Upper lobe of left lung (tissue), 4 donors: ENCODE results near the gene ATG9B.

Experiments
- POLR2A ChIP-seq, 4 donors: fragments of 450-650 bp; IDR thresholded peaks; one replicate each; pipeline ENCODE4 v1.5.1; 2016 to 2017; ENCODE audit warnings: antibody characterized with exemption in 4 of 4, mild to moderate bottlenecking in 2 of 4
- POLR2AphosphoS5 ChIP-seq, 2 donors: sonication (generic); formaldehyde crosslinking; IDR thresholded peaks; one replicate each; pipeline ENCODE4 v1.5.1; 2017; ENCODE audit warnings: antibody characterized with exemption in 2 of 2
- TF ChIP-seq, protein P1 (sequence below), 6 experiments: fragments of 450-650 bp in 4 of 6; fragments of 200-600 bp in 2 of 6; sonication (generic) in 2 of 6; IDR thresholded peaks; one replicate each; pipeline ENCODE4 v1.5.1; 2016 to 2019; ENCODE audit warnings: antibody characterized with exemption in 6 of 6

DNA sequence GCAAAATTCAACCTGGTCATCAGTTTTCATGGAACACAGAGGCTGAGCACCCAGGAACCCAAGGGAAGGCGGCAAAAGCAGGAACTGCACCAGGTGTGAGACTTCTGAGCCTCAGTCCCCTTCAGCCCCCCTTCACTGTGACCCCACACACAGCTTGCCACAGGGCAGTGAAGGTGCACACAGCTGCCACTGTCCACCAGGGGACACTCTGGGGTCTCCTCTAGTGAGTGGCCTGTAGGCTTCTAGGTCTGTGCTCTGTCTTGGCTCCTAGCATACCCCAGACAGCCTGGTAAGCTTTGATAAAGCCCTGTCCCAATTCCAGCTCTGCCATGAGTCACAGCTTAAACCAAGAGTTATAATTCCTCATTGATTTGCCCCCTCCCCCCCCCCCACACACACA lies 58.3 kb downstream of the ATG9B start:
- TF ChIP-seq POLR2A (IDR thresholded peaks at IDR 0.05) (no peak), POLR2AphosphoS5 (IDR thresholded peaks at IDR 0.05) (no peak)
- TF ChIP-seq, protein P1, sequence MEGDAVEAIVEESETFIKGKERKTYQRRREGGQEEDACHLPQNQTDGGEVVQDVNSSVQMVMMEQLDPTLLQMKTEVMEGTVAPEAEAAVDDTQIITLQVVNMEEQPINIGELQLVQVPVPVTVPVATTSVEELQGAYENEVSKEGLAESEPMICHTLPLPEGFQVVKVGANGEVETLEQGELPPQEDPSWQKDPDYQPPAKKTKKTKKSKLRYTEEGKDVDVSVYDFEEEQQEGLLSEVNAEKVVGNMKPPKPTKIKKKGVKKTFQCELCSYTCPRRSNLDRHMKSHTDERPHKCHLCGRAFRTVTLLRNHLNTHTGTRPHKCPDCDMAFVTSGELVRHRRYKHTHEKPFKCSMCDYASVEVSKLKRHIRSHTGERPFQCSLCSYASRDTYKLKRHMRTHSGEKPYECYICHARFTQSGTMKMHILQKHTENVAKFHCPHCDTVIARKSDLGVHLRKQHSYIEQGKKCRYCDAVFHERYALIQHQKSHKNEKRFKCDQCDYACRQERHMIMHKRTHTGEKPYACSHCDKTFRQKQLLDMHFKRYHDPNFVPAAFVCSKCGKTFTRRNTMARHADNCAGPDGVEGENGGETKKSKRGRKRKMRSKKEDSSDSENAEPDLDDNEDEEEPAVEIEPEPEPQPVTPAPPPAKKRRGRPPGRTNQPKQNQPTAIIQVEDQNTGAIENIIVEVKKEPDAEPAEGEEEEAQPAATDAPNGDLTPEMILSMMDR (IDR thresholded peaks at IDR 0.05), result no peak
